Limb (tissue), 2 donors: ENCODE results near the gene CASQ2.
A peak's percentile ranks its signal among the peaks of the same experiment; 100 is the strongest.
"Not testable (repeated sequence)": the region's sequence is repeated elsewhere in the genome, so short reads cannot be mapped to it uniquely, and the experiment has no call there.

Experiments
- DNase-seq, 2 donors: peaks; one replicate each; pipeline ENCODE4 v3.0.0-alpha.2; 2016; ENCODE audit errors: extremely low spot score in 2 of 2

CASQ2 gene

DNA sequence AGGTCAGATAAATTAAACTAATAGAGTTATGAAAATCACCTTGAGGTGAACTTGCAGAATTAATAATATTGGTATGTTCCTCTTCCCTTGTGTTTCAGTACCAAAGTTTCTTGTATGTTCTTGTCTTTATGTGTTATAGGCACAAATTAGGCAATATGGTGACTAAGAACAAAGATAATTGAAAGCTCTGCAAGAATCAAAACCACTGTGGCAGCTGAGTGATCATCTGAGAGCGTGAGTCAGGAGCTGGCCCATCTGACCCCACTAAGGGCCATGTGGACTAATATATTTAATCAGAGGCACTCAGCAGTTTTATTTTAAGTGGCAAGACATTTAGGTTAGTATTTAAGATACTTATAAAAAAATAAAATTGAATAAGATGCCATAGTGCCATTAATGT is 12.8 kb upstream of the CASQ2 start:
- DNase-seq: no peak

DNA sequence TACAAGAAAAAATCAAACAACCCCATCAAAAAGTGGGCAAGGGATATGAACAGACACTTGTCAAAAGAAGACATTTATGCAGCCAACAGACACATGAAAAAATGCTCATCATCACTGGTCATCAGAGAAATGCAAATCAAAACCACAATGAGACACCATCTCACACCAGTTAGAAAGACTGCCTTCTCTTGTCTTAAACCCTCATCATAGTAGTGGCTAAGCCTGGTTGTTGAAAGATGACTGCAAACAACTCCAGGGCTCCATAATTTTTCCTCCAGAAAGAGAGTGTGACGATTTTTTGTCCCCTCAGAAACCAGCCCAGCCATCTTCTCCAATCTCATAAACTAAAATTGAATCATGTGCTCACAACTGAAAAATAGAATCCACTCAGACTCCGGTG is 12.1 kb upstream of the CASQ2 start:
- not testable (repeated sequence) for DNase-seq

DNA sequence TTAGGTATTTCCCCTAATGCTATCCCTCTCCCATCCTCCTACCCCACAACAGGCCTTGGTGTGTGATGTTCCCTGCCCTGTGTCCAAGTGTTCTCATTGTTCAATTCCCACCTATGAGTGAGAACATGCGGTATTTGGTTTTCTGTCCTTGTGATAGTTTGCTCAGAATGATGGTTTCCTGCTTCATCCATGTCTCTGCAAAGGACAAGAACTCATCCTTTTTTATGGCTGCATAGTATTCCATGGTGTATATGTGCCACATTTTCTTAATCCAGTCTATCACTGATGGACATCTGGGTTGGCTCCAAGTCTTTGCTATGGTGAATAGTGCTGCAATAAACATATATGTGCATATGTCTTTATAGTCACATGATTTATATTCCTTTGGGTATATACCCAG is 10.6 kb upstream of the CASQ2 start:
- DNase-seq: not testable (repeated sequence)

DNA sequence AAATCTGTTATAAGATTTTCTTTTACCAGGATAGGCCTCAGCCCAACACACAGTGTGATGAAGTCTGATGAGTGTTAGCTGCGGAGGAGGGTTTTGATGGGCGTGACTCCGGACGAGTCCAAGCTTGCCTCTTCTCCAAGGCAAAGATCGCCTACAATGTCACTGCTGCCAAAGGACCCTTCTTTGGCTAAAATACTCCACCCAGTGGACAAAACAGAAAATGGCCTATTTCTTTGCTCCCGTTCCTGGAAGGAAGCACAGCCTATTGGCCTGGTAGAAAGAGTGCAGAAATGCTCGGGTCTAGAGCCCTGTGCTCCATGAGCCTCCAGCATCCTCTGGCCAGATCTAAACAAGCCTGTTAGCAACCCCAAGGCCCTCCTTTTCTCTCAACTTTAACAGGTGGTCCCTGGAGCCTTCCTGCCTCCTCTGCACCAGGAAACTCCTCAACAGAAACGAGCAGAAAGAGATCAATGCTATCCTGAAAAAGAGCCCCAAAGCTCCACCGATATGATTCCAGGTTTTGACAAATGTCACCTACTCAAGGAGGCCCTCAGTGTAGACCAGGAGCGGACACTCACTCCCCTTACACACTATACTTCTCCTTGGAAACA is 3.4 kb upstream of the CASQ2 start:
- DNase-seq: peak; percentile 55 to 89

DNA sequence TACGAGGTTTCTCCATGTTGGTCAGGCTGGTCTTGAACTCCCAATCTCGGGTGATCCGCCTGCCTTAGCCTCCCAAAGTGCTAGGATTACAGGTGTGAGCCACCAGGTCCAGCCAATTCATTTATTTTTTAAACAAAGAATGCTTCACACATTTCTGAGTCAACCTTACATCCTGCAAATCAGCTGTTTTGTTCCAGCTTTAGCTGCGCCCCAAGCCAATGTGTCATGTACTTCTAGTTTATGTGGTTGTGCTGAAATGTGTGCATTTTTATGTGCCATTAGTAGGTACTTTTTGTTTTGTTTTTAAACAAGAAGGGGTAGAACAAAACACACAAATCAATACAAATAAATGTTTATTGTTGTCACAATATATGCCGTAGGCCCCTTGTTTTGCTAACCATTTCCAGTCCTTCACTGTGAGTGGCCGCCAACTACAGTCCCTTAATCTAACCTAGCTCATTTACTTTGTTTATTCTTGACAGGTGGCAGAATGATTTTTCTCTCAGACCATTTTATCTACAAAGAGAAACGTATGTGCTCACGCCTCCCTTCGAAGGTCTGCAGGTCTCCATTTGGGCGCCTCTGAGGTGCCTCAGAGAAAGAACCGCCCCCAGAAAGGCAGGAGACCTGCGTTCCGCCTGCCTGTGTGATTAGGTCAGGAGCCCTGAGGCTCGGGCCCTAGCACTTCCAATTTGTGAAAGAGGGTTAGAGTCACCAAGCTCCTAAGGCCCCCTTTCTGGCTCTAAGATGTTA is 2.8 kb upstream of the CASQ2 start:
- no peak for DNase-seq

DNA sequence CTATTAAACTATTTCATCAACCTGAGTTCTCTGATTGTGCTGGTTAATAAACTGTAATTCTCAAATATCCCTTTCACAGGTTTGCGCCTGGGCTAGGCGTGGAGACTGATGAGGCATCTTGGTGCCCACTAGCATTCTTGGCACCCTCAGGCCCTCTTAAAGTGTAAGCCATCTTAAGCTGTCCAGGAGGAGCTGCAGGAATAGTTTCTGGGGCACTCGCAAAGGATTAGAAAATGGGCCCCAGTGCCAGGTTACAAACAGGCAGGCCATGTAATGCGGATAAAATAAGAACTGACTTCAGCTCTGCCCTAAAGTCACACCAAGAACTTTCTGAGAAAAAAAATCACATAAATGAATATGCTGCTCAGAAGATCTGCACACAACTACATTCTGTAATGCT is 1.1 kb downstream of the CASQ2 start:
- no peak for DNase-seq

DNA sequence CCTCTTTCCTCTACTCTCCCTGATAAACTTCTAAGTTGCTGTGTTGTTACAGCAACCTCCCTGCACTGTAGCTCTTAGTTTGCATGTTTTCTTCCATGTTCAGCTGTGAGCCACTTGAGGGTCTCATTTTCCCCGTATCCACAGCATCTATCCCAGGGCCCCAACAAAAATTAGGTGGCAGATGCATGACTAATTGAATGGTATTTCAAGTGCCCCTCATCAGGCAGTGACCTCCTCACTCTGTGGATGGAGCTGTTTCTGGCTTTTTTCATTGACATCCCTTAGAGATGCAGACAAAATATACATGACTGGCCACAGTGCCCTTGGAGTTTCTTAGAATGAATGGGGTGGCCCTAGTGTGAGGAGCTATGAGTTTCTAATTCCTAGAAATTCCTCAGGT is 3.4 kb downstream of the CASQ2 start:
- no peak for DNase-seq

DNA sequence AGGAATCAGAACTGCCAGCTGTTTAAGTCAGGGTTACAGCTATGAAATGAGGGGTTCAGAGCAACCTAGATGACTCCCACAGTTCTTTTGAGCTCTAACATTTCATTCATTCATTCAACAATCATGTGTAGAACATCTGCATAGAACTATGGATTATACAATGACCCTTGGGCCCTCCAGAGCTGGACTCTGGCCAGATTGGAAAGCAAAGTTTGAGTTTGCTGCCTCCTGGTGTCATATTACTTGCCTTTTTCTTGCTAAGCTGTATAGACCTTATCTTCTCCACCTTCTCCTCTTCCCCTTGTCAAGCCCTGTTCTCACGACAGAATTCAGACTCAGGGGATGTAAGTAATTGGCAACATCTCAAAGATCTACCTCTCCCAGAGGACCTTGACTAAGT is 4.0 kb downstream of the CASQ2 start:
- no peak for DNase-seq

DNA sequence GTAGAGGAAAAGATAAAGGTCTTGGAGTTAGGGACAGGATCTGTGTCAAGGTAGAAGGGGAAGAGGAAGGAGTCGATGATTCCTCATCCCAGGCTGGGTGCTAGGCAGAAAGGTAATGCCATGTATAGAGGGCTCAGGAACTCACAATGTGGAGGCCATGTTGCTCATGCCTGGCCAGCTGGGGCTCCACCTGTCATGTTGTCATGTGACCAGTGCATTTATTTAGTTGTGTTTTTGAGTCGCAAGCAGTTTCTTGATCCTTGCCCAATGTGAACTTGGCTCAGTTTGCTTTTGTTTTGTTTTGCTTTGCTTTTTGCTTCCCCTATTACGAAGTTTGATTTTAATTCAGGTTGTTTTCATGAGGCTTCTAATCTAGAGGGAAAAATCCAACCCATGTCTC is 5.7 kb downstream of the CASQ2 start:
- DNase-seq: no peak

DNA sequence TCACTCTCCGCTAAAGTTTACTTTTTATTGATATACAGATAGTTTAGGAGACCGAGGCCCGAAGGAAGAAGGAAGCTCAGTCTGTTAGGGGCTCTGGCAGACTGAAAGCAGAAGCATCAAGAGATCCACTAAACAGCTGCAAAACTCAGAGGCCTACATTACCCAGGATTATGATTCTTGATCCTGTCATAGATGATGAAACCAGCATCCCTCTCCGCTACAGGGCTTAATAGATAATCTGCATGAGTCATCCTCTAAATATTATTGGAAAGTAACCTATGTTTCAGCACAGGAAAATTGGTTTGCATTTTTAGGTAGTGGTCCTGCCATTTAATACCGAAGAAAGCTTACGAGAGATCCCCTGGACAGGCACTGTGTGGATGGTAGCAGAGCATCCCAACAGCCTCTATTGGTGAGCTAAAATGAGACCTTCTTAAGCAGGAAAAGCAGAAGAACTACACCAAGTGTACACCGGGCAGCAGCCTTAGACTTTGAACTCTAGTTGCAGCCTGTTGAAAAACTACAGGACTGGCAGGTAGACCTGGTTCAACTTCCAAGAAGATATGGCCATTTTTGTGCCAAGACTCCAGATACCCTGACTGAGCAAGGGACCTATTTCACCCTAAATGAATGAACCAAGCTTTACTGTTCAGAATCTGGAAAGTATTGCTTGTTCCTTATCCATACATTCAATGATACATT is 6.8 kb downstream of the CASQ2 start:
- no peak for DNase-seq

DNA sequence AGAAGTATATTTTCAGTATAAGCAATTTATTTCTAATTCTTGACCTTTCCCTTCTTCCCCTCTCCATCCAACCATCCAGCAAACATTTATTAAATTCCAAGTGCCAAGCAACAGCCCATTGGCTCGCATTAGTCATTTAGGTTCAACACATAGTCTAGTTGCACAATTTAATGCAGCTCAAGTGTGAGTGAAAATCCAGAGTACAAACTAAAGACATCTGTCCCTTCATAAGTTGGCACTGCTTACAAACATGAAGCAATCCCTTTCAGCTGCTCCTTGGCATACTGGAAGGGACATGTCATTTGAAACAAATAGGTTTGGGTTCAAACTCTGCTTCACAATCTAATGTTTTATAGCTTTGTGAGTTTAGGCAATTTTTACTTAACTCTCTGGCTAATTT is 10.7 kb downstream of the CASQ2 start:
- peak in 1 of 2 donors; percentile 32 for DNase-seq

DNA sequence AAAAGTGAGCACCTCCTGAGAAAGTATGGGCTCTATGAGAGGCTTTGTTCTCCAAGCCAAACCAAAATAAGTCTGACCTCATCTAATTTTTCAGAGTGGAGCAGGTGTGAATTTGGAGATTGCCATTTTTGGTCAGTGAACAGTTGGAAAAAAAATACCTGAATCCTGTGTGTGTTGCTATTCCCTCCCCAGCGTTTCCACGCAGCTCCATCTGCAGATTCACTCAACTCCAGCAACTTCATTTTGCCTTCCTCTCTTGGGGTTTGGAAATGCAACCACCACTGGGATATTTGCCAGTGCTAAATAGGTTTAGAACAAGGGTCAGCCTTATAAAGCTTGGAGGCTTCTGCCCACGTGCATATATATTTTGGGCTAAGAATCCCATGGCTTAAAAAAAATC is 11.2 kb downstream of the CASQ2 start:
- peak in 1 of 2 donors; percentile 66 for DNase-seq

DNA sequence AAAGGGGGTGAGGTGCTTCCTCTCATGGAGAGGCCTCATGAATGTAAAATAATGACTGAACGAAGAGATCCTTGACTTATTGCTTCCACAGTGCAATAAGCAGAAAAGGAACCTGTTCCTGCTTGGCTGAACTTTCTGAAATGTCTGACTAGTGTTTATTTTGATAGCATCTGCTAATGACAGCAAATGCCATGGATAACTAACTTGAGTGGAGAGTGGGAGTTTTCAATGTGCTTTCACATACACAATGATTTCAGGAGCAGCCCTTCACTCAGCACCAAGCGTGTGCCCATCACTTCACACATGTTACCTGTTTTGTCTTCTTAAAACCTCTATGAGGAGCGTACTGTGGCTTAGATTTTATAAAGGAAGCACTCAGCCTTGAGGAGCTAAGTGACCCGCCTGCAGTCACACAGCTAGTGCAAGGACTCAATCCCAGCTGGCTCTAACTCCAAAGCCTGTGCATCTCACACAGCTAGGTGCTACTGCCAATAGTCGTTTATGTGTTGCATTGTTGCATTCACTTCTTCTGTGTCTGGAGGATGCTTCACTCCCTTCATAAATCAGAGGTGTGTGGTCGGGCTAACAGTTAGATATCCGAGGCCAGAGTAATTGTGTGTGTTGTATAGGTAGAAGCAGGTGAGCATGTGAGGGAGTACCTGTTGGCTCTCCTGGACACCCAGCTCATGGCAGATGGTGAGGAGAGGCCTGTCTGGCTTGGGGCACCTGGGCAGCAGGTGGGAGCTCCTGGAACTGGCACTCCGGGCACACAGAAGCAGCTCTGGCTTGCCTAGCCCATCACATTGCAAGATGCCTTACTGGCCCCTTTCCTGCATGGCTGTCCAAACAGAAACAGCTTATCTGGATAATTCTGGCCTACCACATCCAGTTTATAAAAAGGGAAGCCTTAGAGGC is 12.8 kb downstream of the CASQ2 start:
- no peak for DNase-seq

DNA sequence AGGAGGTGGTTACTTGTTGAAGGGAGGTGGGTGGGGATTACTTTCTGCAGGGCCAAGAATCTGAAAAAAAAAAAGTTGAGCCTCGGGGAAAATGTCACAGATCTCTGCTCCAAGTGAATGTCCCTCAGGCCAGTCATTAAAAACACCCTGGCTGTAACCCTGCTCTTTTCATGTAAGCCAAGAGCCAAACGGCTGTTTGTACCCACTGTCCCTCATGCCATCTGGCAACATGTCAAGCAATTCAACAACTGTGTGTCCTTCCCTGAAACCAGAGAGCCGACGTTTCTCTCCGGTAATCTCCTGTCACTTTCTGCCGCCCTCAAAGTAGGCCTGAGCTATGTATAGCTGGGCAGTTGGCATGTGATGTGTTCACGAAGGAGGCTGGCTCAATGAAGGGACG is 14.7 kb downstream of the CASQ2 start:
- peak in 1 of 2 donors; percentile 37 for DNase-seq

DNA sequence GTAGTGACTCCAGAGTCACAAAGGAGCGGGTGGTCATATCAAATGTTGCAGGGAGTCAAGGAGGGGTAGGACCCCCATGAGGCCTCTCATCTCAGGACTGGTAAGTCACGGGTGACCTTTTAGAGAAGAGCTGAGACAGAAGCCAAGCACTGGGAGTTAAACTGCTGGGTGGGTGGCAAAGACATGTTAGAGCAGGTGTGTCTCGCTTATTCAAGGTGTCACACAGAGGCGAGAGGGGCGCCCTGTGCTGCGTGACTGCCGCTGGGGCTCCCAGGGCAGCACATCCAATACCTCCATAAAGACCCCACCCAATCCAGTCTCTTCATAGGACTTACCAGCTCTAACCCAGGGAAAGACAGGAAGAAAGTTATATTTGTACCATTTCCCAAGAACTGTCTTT is 15.2 kb downstream of the CASQ2 start:
- DNase-seq: no peak

DNA sequence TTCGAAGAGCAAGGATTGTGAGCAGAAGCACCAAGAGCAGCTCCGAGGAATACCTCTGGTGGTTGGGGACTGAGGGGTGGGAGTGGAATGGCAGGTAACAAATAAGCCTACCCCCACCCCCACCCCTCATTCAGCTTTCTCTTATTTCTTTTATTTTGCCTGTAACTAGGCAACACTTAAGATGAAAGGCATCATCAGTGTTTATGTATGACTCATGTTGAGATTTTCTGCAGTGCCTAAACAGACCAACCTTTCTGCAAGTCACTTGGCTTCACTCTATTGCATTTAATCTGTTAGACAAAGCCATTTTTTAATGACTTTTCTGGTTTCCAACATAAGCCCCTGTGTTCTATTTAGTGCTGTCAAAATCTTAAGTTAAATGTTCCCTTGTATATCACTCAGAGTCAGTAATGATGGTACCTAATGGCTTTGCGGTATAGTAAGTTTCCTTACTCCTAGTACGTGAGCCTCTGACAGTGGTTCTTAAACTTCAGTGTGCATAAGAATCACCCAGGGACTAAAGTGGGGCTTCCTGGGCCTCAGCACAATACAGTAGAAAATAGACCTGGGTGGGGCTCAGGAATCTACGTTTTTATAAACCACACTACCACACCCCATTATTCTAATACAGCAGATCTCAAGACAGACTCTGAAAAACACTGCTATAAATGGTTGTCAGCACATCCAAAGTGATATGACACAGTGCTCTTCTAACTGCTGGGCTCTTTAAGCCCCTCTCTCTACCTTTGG is 19.9 kb downstream of the CASQ2 start:
- DNase-seq: no peak

DNA sequence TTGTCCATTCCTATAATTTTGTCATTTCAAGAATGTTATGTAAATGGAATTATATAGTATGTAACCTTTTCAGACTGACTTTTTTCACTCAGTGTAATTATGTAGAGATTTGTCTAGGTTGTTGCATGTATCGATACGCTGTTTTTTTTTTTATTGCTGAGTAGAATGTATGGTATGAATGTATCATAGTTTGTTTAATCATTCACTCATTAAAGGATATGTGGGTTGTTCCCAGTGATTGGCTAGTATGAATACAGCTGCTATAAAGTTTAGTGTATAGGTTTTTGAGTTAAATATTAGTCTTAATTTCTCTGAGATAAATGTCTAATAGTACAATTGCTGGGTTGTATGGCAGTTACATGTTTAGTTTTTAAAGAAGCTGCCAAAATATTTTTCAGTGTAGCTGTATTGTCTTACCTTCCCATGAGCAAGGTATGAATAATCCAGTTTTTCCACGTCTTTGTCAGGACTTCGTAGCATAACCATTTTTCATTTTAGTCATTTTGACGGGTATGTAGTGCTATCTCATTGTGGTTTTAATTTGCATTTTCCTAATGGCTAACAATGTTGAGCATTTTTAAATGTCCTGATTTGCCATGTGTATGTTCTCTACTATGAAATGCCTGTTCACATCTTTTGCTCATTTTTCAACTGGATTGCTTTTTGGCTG is 22.4 kb downstream of the CASQ2 start:
- DNase-seq: no peak

DNA sequence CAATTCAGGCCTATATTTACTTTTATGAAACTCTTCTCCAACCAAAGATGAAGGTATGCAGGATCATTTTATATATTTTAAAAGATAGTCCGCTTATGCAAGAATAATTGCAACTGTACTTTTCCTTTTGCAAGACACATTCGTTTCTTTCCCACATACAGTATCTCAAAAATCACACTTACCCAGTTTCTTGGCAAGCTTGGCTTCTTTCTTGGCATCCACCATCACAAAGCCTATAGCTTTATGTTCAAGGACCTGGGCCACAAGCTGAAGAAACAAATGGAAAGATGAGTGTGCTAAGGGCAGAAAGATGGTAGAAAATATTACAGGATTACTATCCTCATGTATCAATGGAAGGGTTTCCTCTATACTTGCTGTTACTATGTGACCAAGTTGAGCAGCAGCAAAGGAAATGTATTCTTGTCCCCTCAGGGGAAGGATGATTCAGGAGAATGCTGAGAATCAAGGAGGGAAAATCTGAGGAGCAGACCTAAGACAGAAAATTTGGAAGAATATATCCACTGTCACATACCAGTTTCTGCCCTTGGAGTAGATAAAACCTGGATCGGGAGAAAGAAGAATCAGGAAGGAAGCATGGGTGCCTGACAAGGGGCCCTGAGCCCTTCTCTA is 23.8 kb downstream of the CASQ2 start:
- no peak for DNase-seq

DNA sequence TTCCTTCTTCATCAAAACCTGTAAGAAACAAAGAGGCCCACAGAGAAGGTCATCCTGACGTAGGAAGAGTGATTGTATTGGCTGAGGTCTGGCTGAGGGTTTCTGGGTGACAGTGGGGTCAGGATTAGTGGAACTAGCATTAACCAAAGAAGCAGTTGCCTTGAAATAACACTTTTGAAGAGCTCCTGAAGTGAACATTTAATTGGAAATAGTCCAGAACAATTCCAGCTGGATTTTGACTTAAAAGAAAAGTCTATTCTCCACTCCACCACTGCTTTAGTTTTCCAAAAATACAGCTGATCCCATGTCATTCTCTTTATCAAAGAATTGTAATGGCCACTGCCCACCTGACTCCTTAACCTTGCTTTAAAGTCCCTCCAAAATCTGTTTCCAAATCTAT is 27.7 kb downstream of the CASQ2 start:
- no peak for DNase-seq

DNA sequence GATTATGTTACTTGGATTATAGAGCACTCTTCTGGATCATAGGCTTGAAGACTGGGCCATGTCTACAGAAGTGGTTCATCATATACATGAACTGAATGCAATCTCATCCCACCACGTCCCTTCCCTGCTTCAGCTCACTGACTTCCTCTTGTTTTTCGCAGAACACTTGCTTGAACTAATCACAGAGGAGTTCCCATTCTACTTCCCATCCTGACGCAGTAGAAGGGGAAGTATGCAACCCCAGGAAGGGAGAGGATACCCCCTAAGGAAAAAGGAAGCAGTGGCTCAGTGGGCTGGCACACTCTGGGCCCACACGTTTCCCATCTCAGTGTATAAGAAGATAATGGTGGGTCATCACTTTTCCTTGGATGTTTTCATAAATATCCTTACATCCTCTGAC is 36.2 kb downstream of the CASQ2 start:
- no peak for DNase-seq
